ENCODE measurements around the gene METRN. TPM values are rescaled to one million over a fixed set of nuclear protein-coding genes. Genes with fewer than 3 reads are reported as not detected.

Gene METRN
- total RNA-seq, 1 donor from 2014 or later: 6.1 TPM

DNA sequence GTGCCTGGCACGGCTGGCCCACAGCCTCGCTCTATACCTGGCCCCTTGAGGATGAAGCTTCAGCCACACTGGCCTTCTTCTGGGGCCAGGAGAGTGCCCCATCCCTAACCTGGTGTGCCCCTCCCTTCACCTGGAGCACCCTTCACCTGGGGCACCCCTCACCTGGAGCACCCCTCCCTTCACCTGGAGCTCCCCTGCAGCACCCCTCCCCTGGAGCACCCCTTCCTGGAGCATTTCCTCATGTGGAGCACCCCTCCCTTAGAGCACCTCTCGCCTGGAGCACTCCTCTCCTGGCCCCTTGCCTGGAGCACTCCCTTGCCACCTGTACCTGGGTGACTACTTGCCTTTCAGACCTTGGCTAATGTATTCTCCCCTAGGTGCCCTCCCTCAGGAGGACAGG lies 6.9 kb upstream of the METRN start:
- intact Hi-C loops (cut with micrococcal nuclease): no loop called here

DNA sequence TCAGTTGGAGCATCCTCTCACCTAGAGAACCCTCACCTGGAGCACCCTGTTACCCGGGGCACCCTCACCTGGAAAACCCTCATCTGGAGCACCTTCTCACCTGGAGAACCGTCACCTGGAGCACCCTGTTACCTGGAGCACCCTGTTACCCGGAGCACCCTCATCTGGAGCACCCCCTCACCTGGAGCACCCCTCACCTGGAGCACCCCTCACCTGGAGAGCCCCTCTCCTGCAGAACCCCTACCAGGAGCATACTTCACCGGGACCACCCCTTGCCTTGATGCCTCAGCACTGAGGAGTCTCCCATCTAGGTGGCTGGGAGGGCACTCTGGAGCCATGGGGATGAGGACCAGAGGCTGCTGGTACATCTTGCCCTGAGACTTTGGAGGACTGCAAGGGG lies 6.0 kb upstream of the METRN start:
- intact Hi-C loops (cut with micrococcal nuclease): no loop called here

DNA sequence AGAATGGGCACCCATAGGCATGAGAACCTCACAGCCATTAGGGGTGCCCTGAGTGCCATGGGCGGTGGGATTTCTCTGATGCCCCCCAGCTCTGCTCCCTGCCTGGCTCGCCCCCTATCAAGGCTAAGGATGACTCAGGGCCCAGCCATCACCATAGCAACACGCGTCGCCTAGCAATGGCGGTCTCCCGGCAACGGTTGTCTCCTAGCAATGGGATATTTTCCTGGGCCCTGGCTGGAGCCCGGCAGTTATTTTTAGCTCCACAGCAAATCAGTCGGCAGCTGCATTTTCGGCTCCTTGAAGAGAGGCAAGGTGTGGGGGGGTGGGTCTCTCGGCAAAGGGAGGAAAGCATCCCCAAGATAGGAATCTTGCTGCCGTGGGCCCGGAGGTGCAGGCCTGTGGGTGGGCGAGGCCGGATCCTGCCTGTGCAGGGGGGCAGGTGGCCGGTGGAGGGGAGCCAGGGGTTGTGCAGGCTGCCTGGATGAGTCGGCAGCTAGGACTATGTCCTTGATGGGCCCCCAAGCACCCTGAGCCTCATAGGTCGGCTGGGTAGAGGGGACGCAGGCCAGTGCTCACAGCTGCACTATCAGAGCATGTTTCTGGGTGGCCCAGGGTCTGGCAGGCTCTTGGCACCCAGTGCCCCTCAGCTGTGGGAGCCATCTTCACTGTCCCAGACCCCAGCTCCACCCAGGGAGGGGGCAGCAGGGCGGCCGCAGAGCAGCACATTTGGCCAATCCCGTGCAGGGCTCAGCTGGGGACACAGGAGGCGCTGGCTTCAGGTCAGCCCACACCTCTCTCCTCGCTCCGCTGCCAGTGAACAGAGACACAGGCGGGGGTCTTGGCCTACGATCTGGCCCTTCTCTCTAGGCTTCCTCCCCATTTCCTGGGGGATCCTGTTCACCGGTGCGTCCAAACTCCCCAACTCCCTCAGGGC lies 5.1 kb upstream of the METRN start:
- intact Hi-C loops (cut with micrococcal nuclease): loop anchor here (5.0 kb wide), 1 partner anchor 347 kb away; no protein-coding TSS in a partner anchor

GRCh38 chr16:710500-711075 lies 4.3 kb upstream of the METRN start:
- intact Hi-C loops (cut with micrococcal nuclease): loop anchor here (1.0 to 5.0 kb wide), 3 partner anchors 23 to 347 kb away; no protein-coding TSS in a partner anchor

DNA sequence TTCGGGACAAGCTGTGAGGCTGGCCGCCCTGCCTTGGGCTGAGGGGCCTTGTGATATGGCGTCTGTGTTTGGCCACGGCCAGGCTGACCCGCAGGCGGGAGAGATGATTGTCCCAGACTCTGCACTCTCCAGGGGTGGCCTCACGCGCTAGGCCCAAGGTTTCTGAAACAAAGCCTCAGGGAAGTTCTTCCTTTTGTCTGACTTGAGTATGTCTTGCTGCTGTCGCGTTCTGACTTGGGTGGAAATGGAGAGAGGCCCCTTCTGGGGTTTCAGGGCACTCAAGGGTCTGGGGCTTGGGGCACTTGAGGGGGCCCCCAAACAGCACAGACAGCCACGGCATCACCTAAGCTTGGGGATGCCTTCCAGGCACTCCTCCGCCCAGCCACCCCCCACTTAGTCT lies 3.8 kb upstream of the METRN start:
- intact Hi-C loops (cut with micrococcal nuclease): loop anchor here (1.0 to 5.0 kb wide), 3 partner anchors 22 to 346 kb away; no protein-coding TSS in a partner anchor

DNA sequence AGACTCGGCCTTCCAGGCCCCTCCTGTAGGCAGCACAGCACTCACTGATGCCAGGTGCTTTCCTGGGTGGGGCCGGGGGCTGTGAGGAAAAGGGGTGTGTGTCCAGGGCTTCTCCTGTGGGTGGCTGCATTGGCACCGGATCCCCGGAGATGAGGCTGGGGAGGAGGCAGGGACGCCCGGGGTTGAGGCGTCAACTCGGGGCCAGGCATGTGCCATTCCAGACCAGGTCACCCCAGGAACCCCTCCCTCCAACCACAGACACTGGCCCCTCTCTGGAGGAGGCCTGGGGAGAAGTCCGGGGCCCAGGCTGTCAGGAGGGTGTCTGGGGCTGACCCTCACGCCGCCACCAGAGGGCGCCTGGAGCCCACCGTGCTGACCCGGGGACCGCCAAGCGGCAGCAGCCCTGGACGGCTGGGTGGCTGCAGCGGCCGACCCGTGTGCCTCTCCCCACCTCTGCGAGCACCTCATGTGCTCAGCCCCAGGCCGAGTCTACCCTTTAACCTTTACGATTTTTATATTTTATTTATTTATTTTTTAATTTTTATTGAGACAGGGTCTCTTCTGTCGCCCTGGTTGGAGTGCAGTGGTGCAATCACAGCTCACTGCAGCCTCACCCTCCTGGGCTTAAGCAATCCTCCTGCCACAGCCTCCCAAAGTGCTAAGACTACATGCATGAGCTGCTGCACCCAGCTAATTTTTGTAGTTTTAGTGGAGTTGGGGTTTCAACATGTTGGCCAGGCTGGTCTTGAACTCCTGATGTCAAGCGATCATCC lies 3.2 kb upstream of the METRN start:
- intact Hi-C loops (cut with micrococcal nuclease): loop anchor here (1.0 to 5.0 kb wide), 4 partner anchors 22 to 391 kb away; no protein-coding TSS in a partner anchor

- intact Hi-C loops (cut with micrococcal nuclease): loop anchor here (2.0 to 5.0 kb wide), 2 partner anchors 345 to 390 kb away; no protein-coding TSS in a partner anchor
Observed at GRCh38 chr16:712740-713250, 2.1 kb upstream of the METRN start.

- intact Hi-C loops (cut with micrococcal nuclease): loop anchor here (1.0 to 5.0 kb wide), 3 partner anchors 26 to 343 kb away; partner anchors contain the start of gene CIAO3
Observed at GRCh38 chr16:714079-714478, 839 bp upstream of the METRN start.

- intact Hi-C loops (cut with micrococcal nuclease): no loop called here
Observed at GRCh38 chr16:715477-716199, 720 bp downstream of the METRN start.

- intact Hi-C loops (cut with micrococcal nuclease): no loop called here
Observed at GRCh38 chr16:716200-716568, 1.3 kb downstream of the METRN start.

DNA sequence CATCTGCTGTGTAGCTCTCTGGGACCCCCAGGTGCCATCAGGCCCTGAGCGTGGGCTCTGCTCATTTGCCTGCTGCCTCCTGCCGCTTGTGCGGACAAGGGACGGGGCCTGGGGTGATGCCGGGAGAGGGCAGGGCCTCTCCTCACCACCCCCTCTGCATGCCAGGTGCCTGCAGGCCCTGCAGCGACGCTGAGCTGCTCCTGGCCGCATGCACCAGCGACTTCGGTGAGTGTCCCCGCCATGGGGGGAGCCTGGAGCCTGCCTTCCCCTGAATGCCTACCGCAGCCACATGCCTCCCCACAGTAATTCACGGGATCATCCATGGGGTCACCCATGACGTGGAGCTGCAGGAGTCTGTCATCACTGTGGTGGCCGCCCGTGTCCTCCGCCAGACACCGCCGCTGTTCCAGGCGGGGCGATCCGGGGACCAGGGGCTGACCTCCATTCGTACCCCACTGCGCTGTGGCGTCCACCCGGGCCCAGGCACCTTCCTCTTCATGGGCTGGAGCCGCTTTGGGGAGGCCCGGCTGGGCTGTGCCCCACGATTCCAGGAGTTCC lies 1.9 kb downstream of the METRN start:
- intact Hi-C loops (cut with micrococcal nuclease): no loop called here

- intact Hi-C loops (cut with micrococcal nuclease): no loop called here
Observed at GRCh38 chr16:717450-718245, 2.7 kb downstream of the METRN start.

GRCh38 chr16:718389-718788 lies 3.5 kb downstream of the METRN start:
- intact Hi-C loops (cut with micrococcal nuclease): no loop called here

GRCh38 chr16:718922-719321 lies 4.0 kb downstream of the METRN start:
- intact Hi-C loops (cut with micrococcal nuclease): no loop called here

DNA sequence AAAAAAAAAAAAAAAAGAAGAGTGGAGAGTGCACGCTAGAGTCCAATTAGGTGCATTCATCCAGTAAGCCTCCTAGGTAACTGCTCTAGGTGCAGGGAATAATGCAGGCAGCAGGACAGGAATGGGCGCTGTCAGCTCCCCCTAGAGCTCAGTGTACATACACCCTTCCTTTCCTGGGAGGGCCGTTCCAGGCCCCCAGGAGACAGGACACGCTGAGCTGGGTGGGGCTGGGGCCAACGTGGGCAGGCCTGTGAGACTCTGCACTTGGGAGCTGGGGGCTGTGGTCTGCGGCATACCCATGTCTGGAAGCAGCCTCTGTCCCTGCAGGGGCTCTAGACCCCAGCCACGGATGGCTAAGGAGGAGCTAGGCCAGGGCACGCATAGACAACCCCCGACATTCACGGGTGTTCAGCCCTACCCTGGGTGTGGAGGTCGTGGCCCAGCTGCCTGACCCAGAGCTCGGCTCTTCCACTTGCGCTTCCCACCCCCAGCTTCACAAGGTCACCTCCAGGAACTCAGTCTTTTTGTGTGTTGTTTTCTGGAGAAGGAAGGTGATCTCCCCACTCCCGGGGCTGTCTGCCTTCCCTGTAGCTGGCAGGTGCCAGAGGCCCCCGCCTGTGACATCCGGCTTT lies 5.0 kb downstream of the METRN start:
- intact Hi-C loops (cut with micrococcal nuclease): no loop called here

GRCh38 chr16:720447-720989 lies 5.6 kb downstream of the METRN start:
- intact Hi-C loops (cut with micrococcal nuclease): no loop called here

GRCh38 chr16:720990-721764 lies 6.3 kb downstream of the METRN start, which contains the start of gene ANTKMT:
TSS of gene ANTKMT (plus strand) at chr16:721146. CDS start at chr16:721275, 129 bp downstream.
- intact Hi-C loops (cut with micrococcal nuclease): no loop called here

Measured in T-helper 1 cell treated with Interleukin-12 subunit alpha and Interleukin-12 subunit beta and Interleukin-4 antibody, amounts not matched to agents 30 ng/mL and 1 ng/mL, for 36 hours (primary cell).